ENCODE data around the gene SIGLEC1.

GRCh38 chr20:3679749-3680700 is 32.4 kb downstream of the SIGLEC1 start:
- TF ChIP-seq, protein P1, sequence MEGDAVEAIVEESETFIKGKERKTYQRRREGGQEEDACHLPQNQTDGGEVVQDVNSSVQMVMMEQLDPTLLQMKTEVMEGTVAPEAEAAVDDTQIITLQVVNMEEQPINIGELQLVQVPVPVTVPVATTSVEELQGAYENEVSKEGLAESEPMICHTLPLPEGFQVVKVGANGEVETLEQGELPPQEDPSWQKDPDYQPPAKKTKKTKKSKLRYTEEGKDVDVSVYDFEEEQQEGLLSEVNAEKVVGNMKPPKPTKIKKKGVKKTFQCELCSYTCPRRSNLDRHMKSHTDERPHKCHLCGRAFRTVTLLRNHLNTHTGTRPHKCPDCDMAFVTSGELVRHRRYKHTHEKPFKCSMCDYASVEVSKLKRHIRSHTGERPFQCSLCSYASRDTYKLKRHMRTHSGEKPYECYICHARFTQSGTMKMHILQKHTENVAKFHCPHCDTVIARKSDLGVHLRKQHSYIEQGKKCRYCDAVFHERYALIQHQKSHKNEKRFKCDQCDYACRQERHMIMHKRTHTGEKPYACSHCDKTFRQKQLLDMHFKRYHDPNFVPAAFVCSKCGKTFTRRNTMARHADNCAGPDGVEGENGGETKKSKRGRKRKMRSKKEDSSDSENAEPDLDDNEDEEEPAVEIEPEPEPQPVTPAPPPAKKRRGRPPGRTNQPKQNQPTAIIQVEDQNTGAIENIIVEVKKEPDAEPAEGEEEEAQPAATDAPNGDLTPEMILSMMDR (IDR thresholded peaks at IDR 0.05; ENCODE audit: low read depth, low read length, poor library complexity, severe bottlenecking): no peak
- no peak for TF ChIP-seq EZH2phosphoT487 (IDR thresholded peaks at IDR 0.05; ENCODE audit: borderline replicate concordance, low read length)
